Upper lobe of left lung (tissue), 6 donors: Measurements from ENCODE around the gene ZNF830. TPM values are rescaled to one million over a fixed set of nuclear protein-coding genes. Genes with fewer than 3 reads are reported as not detected.

ENCODE experiments used
- ATAC-seq, 2 donors: fragments of 200-7000 bp; cut with Tn5 transposase; one replicate each; pipeline ENCODE4 v1.9.1; 2022; ENCODE audit warnings: mild to moderate bottlenecking in 2 of 2, moderate library complexity in 2 of 2; ENCODE audit not compliant: low FRiP score in 2 of 2
- DNase-seq, 2 donors: peaks; one replicate each; pipeline ENCODE4 v3.0.0-alpha.2; 2019 to 2020
- H3K27ac ChIP-seq, 4 donors: fragments of 200-600 bp; sonication (generic); one replicate each; pipeline ENCODE4 v1.5.1; 2016 to 2019
- H3K27me3 ChIP-seq, 4 donors: fragments of 200-600 bp; sonication (generic); one replicate each; pipeline ENCODE4 v1.5.1; 2017 to 2019
- H3K36me3 ChIP-seq, 4 donors: fragments of 200-600 bp; sonication (generic); one replicate each; pipeline ENCODE4 v1.5.1; 2016 to 2019
- H3K4me1 ChIP-seq, 4 donors: fragments of 200-600 bp; sonication (generic); one replicate each; pipeline ENCODE4 v1.5.1; 2018 to 2019
- H3K4me3 ChIP-seq, 4 donors: fragments of 200-600 bp; sonication (generic); one replicate each; pipeline ENCODE4 v1.5.1; 2017 to 2019; ENCODE audit warnings: mild to moderate bottlenecking in 2 of 4, moderate library complexity in 1 of 4
- H3K9me3 ChIP-seq, 4 donors: fragments of 200-600 bp; sonication (generic); one replicate each; pipeline ENCODE4 v1.5.1; 2018 to 2019
- EP300 ChIP-seq, 4 donors: sonication (generic); formaldehyde crosslinking; IDR thresholded peaks; one replicate each; pipeline ENCODE4 v1.5.1; 2017; ENCODE audit warnings: antibody characterized with exemption in 4 of 4, control low read depth in 2 of 4
- POLR2A ChIP-seq, 4 donors: fragments of 450-650 bp; IDR thresholded peaks; one replicate each; pipeline ENCODE4 v1.5.1; 2016 to 2017; ENCODE audit warnings: antibody characterized with exemption in 4 of 4, mild to moderate bottlenecking in 2 of 4
- POLR2AphosphoS5 ChIP-seq, 2 donors: sonication (generic); formaldehyde crosslinking; IDR thresholded peaks; one replicate each; pipeline ENCODE4 v1.5.1; 2017; ENCODE audit warnings: antibody characterized with exemption in 2 of 2
- WGBS, 2 donors: methylation state at CpG; one replicate each; pipeline ENCODE4 v1.1.5; 2017 to 2018; 5-methylcytosine and 5-hydroxymethylcytosine counted together
- total RNA-seq, 6 donors: library from RNA; depleted of rRNA in 4 of 6; stranded (reverse); fragments of >200 nt in 4 of 6; gene quantifications; one replicate each; pipeline versions ENCODE4 v1.1.0 to v1.2.1, GENCODE V29; 2016 to 2021
- TF ChIP-seq, protein P1 (sequence below), 6 experiments: fragments of 450-650 bp in 4 of 6; fragments of 200-600 bp in 2 of 6; sonication (generic) in 2 of 6; IDR thresholded peaks; one replicate each; pipeline ENCODE4 v1.5.1; 2016 to 2019; ENCODE audit warnings: antibody characterized with exemption in 6 of 6
- donor health status: DM: no; HTN: no; CAD: no; lungs with moderate emphysema.
- donor health status: DM: no; HTN: yes; CAD: no; lungs with severe emphysema.

ZNF830 gene
- total RNA-seq, 6 donors from 2014 or later: 9.8 to 29.3 (median 14.1) TPM

DNA sequence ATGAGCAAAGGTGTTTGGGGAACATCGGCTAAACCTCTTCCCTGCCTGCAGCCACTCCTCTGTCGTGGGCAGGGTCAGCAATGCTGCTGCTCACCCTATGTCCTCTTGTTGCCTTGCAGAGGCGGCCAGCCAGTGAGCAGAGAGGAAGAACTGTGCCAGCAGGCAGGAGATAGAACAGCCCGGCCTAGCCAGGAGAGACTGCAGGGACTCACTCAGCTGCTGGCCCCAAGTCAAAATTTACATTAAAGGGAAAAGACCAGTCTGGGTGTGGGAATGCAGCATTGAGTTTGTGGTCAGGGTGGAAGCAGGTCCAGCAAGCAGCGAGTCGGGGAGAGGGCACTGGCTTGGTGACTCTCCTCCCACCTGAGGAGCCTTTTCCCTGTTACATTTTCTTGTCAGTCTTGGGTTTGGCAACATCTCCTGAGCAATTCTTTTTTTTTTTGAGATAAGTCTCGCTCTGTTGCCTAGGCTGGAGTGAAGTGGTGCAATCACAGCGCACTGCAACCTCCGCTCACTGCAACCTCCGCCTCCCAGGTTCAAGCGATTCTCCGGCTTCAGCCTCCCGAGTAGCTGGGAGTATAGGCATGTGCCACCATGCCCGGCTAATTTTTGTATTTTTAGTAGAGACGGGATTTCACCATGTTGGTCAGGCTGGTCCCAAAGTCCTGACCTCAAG lies 41.7 kb downstream of the ZNF830 start:
- Histone ChIP-seq H3K36me3 (peaks cover 0 to 81% (median 32%) of the 10 kb centered on the region in 4 donors), H3K27ac (no peak overlapping the region)

GRCh38 chr17:35003778-35004177 lies 42.4 kb downstream of the ZNF830 start:
- Histone ChIP-seq H3K27me3 (no peaks in the 10 kb centered on the region), H3K27ac (no peak overlapping the region), H3K4me1 (no peaks in the 10 kb centered on the region), H3K9me3 (no peaks in the 10 kb centered on the region), H3K36me3 (peaks cover 0 to 78% (median 32%) of the 10 kb centered on the region in 4 donors), H3K4me3 (no peak overlapping the region)
- 96 to 100% methylated on average over 3 to 4 of the region's 4 CpGs for WGBS, 2 donors
- DNase-seq: no peak
- TF ChIP-seq, protein P1, sequence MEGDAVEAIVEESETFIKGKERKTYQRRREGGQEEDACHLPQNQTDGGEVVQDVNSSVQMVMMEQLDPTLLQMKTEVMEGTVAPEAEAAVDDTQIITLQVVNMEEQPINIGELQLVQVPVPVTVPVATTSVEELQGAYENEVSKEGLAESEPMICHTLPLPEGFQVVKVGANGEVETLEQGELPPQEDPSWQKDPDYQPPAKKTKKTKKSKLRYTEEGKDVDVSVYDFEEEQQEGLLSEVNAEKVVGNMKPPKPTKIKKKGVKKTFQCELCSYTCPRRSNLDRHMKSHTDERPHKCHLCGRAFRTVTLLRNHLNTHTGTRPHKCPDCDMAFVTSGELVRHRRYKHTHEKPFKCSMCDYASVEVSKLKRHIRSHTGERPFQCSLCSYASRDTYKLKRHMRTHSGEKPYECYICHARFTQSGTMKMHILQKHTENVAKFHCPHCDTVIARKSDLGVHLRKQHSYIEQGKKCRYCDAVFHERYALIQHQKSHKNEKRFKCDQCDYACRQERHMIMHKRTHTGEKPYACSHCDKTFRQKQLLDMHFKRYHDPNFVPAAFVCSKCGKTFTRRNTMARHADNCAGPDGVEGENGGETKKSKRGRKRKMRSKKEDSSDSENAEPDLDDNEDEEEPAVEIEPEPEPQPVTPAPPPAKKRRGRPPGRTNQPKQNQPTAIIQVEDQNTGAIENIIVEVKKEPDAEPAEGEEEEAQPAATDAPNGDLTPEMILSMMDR (IDR thresholded peaks at IDR 0.05): no peak
- no peak for TF ChIP-seq EP300 (IDR thresholded peaks at IDR 0.05)
- TF ChIP-seq POLR2A (IDR thresholded peaks at IDR 0.05): no peak
- ATAC-seq: no peak

More for the DNA sequence above, 41.7 kb downstream of the ZNF830 start:
- Histone ChIP-seq H3K4me3 (no peak overlapping the region), H3K27me3 (no peaks in the 10 kb centered on the region), H3K9me3 (no peaks in the 10 kb centered on the region), H3K4me1 (peaks cover 0 to 5% (median under 1%) of the 10 kb centered on the region in 4 donors)
- no peak for ATAC-seq
- no peak for DNase-seq
- TF ChIP-seq POLR2A (IDR thresholded peaks at IDR 0.05): no peak
- WGBS, 2 donors: 79 to 90% methylated on average over 14 to 15 of the region's 15 CpGs

DNA sequence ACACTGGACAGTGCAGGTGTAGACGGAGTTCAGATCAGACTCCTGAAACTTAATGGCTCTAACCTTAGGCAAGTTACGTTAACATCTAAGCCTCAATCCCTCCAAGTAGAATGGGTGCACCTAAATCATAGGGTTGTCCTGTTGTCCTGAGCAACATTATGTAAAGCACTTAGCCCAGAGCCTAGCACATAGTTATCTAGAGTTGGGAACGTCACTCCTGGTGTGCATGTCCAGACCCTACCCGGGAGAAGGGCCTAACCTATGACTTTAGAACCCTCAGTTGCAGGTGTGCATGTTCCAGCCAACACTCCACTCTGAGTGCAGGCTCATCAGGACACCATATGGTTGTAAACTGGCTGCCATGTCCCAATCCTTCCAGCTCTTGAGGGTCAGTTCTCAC lies 45.0 kb downstream of the ZNF830 start:
- H3K36me3 ChIP-seq: peaks cover 8 to 79% (median 33%) of the 10 kb centered on the region in 4 donors
- H3K4me1 ChIP-seq: no peaks in the 10 kb centered on the region
- H3K4me3 ChIP-seq: no peak overlapping the region
- no peak overlapping the region for H3K27ac ChIP-seq
- no peaks in the 10 kb centered on the region for H3K27me3 ChIP-seq
- WGBS, 2 donors: 81 to 94% methylated on average over 4 of the region's 4 CpGs
- TF ChIP-seq POLR2AphosphoS5 (IDR thresholded peaks at IDR 0.05) (no peak), POLR2A (IDR thresholded peaks at IDR 0.05) (no peak), EP300 (IDR thresholded peaks at IDR 0.05) (no peak)
- TF ChIP-seq, protein P1 (IDR thresholded peaks at IDR 0.05): no peak
- DNase-seq: no peak
- no peaks in the 10 kb centered on the region for H3K9me3 ChIP-seq
- ATAC-seq: no peak

- Histone ChIP-seq H3K36me3 (peaks cover 10 to 79% (median 31%) of the 10 kb centered on the region in 4 donors), H3K4me1 (no peaks in the 10 kb centered on the region), H3K9me3 (no peaks in the 10 kb centered on the region), H3K27ac (no peak overlapping the region), H3K4me3 (no peak overlapping the region), H3K27me3 (no peaks in the 10 kb centered on the region)
- ATAC-seq: no peak
- WGBS, 2 donors: 79 to 94% methylated on average over 1 of the region's 1 CpG
- DNase-seq: no peak
- TF ChIP-seq, protein P1 (IDR thresholded peaks at IDR 0.05): no peak
- TF ChIP-seq EP300 (IDR thresholded peaks at IDR 0.05): no peak
- TF ChIP-seq POLR2AphosphoS5 (IDR thresholded peaks at IDR 0.05): no peak
- no peak for TF ChIP-seq POLR2A (IDR thresholded peaks at IDR 0.05)
Observed at GRCh38 chr17:35006961-35007360, 45.6 kb downstream of the ZNF830 start.

- ATAC-seq: no peak
- H3K27me3 ChIP-seq: no peaks in the 10 kb centered on the region
- no peak overlapping the region for H3K27ac ChIP-seq
- TF ChIP-seq POLR2AphosphoS5 (IDR thresholded peaks at IDR 0.05): no peak
- TF ChIP-seq, protein P1 (IDR thresholded peaks at IDR 0.05): no peak
- TF ChIP-seq POLR2A (IDR thresholded peaks at IDR 0.05): no peak
- no peak for TF ChIP-seq EP300 (IDR thresholded peaks at IDR 0.05)
- no peaks in the 10 kb centered on the region for H3K4me1 ChIP-seq
- peaks cover 10 to 78% (median 24%) of the 10 kb centered on the region in 4 donors for H3K36me3 ChIP-seq
- WGBS, 2 donors: 90% methylated on average over 3 of the region's 3 CpGs
- H3K9me3 ChIP-seq: no peaks in the 10 kb centered on the region
- H3K4me3 ChIP-seq: no peak overlapping the region
- no peak for DNase-seq
Observed at GRCh38 chr17:35010093-35010492, 48.8 kb downstream of the ZNF830 start.
